SK-N-SH (cell line): ENCODE data around the gene RNF138. TPM values are rescaled to one million over a fixed set of nuclear protein-coding genes. Genes with fewer than 3 reads are reported as not detected.

ENCODE experiments used
- CTCF ChIA-PET: fragments of 300-600, 350-600 bp; formaldehyde crosslinking; extraction: SDS; loops from one replicate; lab custom pipeline; 2021; lab: Yijun Ruan, JAX
- POLR2A ChIA-PET: fragments of 350-600 bp; sonication (Branson Sonifier 250); formaldehyde crosslinking; extraction: SDS; loops from one replicate; lab custom pipeline; 2020; ENCODE audit warnings: antibody characterized with exemption, inconsistent platforms; lab: Yijun Ruan, JAX
- DNase-seq: peaks from one replicate; pipeline ENCODE4 v3.0.0; 2012
- H2AFZ ChIP-seq: fragments of 200-600 bp; sonication (generic); 2 replicates; pipeline ENCODE4 v1.8.1; 2016; ENCODE audit warnings: antibody characterized with exemption, mild to moderate bottlenecking, low read depth
- H3F3A ChIP-seq: fragments of 200-600 bp; sonication (generic); replicated peaks from 2 replicates; pipeline ENCODE3; 2016; ENCODE audit warnings: antibody characterized with exemption, mild to moderate bottlenecking; ENCODE audit not compliant: insufficient read depth
- H3K27ac ChIP-seq, 2 experiments: fragments of 200-500 bp in 1 of 2; fragments of 200-600 bp in 1 of 2; sonication (Bioruptor generic) in 1 of 2; sonication (generic), shearing (Covaris generic) in 1 of 2; 2 replicates each; pipeline versions ENCODE4 v1.5.1 to v1.6.1; 2014 to 2016; ENCODE audit warnings: low read depth in 2 of 2, inconsistent platforms in 1 of 2, low read length in 1 of 2, mild to moderate bottlenecking in 1 of 2, mixed read lengths in 1 of 2
- H3K27me3 ChIP-seq: fragments of 200-600 bp; sonication (generic), shearing (Covaris generic); 2 replicates; pipeline ENCODE4 v1.6.1; 2016; ENCODE audit warnings: mixed run types; ENCODE audit not compliant: insufficient read depth
- H3K36me3 ChIP-seq, 2 experiments: fragments of 200-500 bp in 1 of 2; fragments of 200-600 bp in 1 of 2; sonication (Bioruptor generic) in 1 of 2; sonication (generic) in 1 of 2; replicated peaks in 1 of 2; 2 replicates each; pipeline versions ENCODE3 to v1.5.1; 2014 to 2016; ENCODE audit warnings: low read length in 1 of 2, mild to moderate bottlenecking in 1 of 2; ENCODE audit not compliant: insufficient read depth in 2 of 2, control insufficient read depth in 1 of 2
- H3K4me1 ChIP-seq, 2 experiments: fragments of 200-500 bp in 1 of 2; fragments of 200-600 bp in 1 of 2; sonication (Bioruptor generic) in 1 of 2; sonication (generic), shearing (Covaris generic) in 1 of 2; 2 replicates each; pipeline versions ENCODE4 v1.5.1 to v1.6.1; 2014 to 2016; ENCODE audit warnings: low read depth in 1 of 2, low read length in 1 of 2, mixed run types in 1 of 2; ENCODE audit not compliant: insufficient read depth in 2 of 2, control insufficient read depth in 1 of 2
- H3K4me2 ChIP-seq: fragments of 200-600 bp; sonication (generic), shearing (Covaris generic); 2 replicates; pipeline ENCODE4 v1.6.1; 2017; ENCODE audit warnings: mixed run types
- H3K4me3 ChIP-seq, 2 experiments: fragments of 200-500 bp in 1 of 2; fragments of 200-600 bp in 1 of 2; sonication (Bioruptor generic) in 1 of 2; sonication (generic), shearing (Covaris generic) in 1 of 2; 2 replicates each; pipeline versions ENCODE4 v1.5.1 to v1.8.1; 2014 to 2016; ENCODE audit warnings: low read depth in 2 of 2, inconsistent platforms in 1 of 2, low read length in 1 of 2, mild to moderate bottlenecking in 1 of 2, mixed read lengths in 1 of 2, moderate library complexity in 1 of 2
- H3K79me2 ChIP-seq: fragments of 200-600 bp; sonication (generic); 2 replicates; pipeline ENCODE4 v1.8.1; 2017; ENCODE audit warnings: mild to moderate bottlenecking; ENCODE audit not compliant: insufficient read depth
- H3K9ac ChIP-seq: fragments of 200-600 bp; sonication (generic); 2 replicates; pipeline ENCODE4 v1.6.1; 2017; ENCODE audit warnings: mixed run types
- H3K9me2 ChIP-seq: fragments of 200-600 bp; sonication (generic); 2 replicates; pipeline ENCODE4 v1.6.1; 2017; ENCODE audit warnings: mixed run types
- H3K9me3 ChIP-seq: fragments of 200-600 bp; sonication (generic); 2 replicates; pipeline ENCODE4 v1.6.1; 2017; ENCODE audit warnings: mixed run types, mild to moderate bottlenecking, moderate library complexity
- H4K20me1 ChIP-seq: fragments of 200-600 bp; sonication (generic); 2 replicates; pipeline ENCODE4 v1.6.1; 2017; ENCODE audit warnings: mild to moderate bottlenecking, mixed run types; ENCODE audit not compliant: insufficient read depth
- CHD2 ChIP-seq: fragments of 150-350 bp; IDR thresholded peaks from 2 replicates; pipeline ENCODE4 v1.6.1; 2018; ENCODE audit warnings: low read length; ENCODE audit not compliant: partially characterized antibody
- ELF1 ChIP-seq: IDR thresholded peaks from 2 replicates; pipeline ENCODE4 v1.4.0; 2012
- EZH2phosphoT487 ChIP-seq: fragments of 200-600 bp; sonication (generic); IDR thresholded peaks from 2 replicates; pipeline ENCODE4 v1.6.1; 2017; ENCODE audit warnings: low read depth, mixed run types, mild to moderate bottlenecking, antibody characterized with exemption, moderate library complexity, borderline replicate concordance
- FOXJ3 ChIP-seq: sonication (generic); formaldehyde crosslinking; IDR thresholded peaks from 2 replicates; pipeline ENCODE4 v1.5.1; 2020; ENCODE audit warnings: mild to moderate bottlenecking, missing genetic modification reagents
- FOXM1 ChIP-seq: IDR thresholded peaks from 2 replicates; pipeline ENCODE4 v1.4.0; 2012; ENCODE audit warnings: low read depth, mild to moderate bottlenecking
- GATA2 ChIP-seq: sonication (generic); formaldehyde crosslinking; IDR thresholded peaks from 2 replicates; pipeline ENCODE4 v1.5.0; 2020; ENCODE audit warnings: mild to moderate bottlenecking, missing genetic modification reagents
- JUND ChIP-seq: IDR thresholded peaks from 2 replicates; pipeline ENCODE4 v1.4.0; 2012
- MAX ChIP-seq: IDR thresholded peaks from 2 replicates; pipeline ENCODE4 v1.4.0; 2012; ENCODE audit warnings: low read depth
- MEF2A ChIP-seq: IDR thresholded peaks from 2 replicates; pipeline ENCODE4 v1.4.0; 2012; ENCODE audit warnings: low read depth, borderline replicate concordance
- PBX3 ChIP-seq: IDR thresholded peaks from 2 replicates; pipeline ENCODE4; 2012
- RAD21 ChIP-seq: IDR thresholded peaks from 2 replicates; pipeline ENCODE4 v1.6.1; 2012; ENCODE audit warnings: mild to moderate bottlenecking, low read length
- RCOR1 ChIP-seq: fragments of 150-350 bp; IDR thresholded peaks from 2 replicates; pipeline ENCODE4 v1.6.1; 2017; ENCODE audit warnings: antibody characterized with exemption, low read length
- RFX5 ChIP-seq: IDR thresholded peaks from 2 replicates; pipeline ENCODE4 v1.6.1; 2012; ENCODE audit warnings: mild to moderate bottlenecking, improper control_type of control experiment, low read length
- SIN3A ChIP-seq: IDR thresholded peaks from 2 replicates; pipeline ENCODE4 v1.6.1; 2012; ENCODE audit warnings: low read depth, mild to moderate bottlenecking, low read length, moderate library complexity, borderline replicate concordance
- TEAD4 ChIP-seq: IDR thresholded peaks from 2 replicates; pipeline ENCODE4 v1.4.0; 2012; ENCODE audit warnings: mild to moderate bottlenecking, borderline replicate concordance; ENCODE audit not compliant: insufficient read depth
- YY1 ChIP-seq: IDR thresholded peaks from 2 replicates; pipeline ENCODE4 v1.4.0; 2012; ENCODE audit warnings: low read depth, mild to moderate bottlenecking
- WGBS: methylation state at CpG from one replicate; pipeline ENCODE4 v1.1.6; 2017; ENCODE audit warnings: low lambda C conversion rate; 5-methylcytosine and 5-hydroxymethylcytosine counted together
- polyA plus RNA-seq, 3 experiments: library from polyadenylated mRNA; depleted of rRNA; stranded (reverse); fragments of >200 nt; gene quantifications; 2 replicates each; pipeline ENCODE4 v1.2.3, GENCODE V29; 2012
- TF ChIP-seq, protein P1 (sequence below): IDR thresholded peaks from 2 replicates; pipeline ENCODE4 v1.4.0; 2012; ENCODE audit warnings: low read depth, borderline replicate concordance
- TF ChIP-seq, protein P2 (sequence below): fragments of 150-350 bp; IDR thresholded peaks from 2 replicates; pipeline ENCODE4 v1.6.1; 2017; ENCODE audit warnings: antibody characterized with exemption, low read length, low read depth, borderline replicate concordance

RNF138 gene
- polyA plus RNA-seq, 1 of the 3 experiments (the other 2 are of a cell fraction): 22.3 TPM

- Histone ChIP-seq H3K27ac (no peak overlapping the region), H3K9ac (no peak overlapping the region), H3K27me3 (no peaks in the 10 kb centered on the region), H3K4me3 (no peak overlapping the region), H4K20me1 (no peaks in the 10 kb centered on the region), H3K4me2 (no peak overlapping the region), H3F3A (no peaks in the 10 kb centered on the region), H3K79me2 (no peaks in the 10 kb centered on the region), H3K4me1 (no peaks in the 10 kb centered on the region), H3K9me2 (no peaks in the 10 kb centered on the region), H2AFZ (no peak overlapping the region), H3K36me3 (no peaks in the 10 kb centered on the region), H3K9me3 (no peaks in the 10 kb centered on the region)
- POLR2A ChIA-PET: no interaction called here
- CTCF ChIA-PET: interaction anchor here (0.9 to 1.9 kb wide), 2 partner anchors 13 to 22 kb away, joined by 3 to 5 read pairs; no protein-coding TSS in a partner anchor
- TF ChIP-seq ELF1 (no peak), GATA2 (CRISPR knock-in tag) (no peak), YY1 (no peak), FOXM1 (no peak), RAD21 (no peak), PBX3 (no peak), MEF2A (no peak), FOXJ3 (no peak), RFX5 (no peak), JUND (no peak), MAX (no peak), TEAD4 (no peak), RCOR1 (no peak), EZH2phosphoT487 (no peak), SIN3A (no peak)
- TF ChIP-seq, protein P1, sequence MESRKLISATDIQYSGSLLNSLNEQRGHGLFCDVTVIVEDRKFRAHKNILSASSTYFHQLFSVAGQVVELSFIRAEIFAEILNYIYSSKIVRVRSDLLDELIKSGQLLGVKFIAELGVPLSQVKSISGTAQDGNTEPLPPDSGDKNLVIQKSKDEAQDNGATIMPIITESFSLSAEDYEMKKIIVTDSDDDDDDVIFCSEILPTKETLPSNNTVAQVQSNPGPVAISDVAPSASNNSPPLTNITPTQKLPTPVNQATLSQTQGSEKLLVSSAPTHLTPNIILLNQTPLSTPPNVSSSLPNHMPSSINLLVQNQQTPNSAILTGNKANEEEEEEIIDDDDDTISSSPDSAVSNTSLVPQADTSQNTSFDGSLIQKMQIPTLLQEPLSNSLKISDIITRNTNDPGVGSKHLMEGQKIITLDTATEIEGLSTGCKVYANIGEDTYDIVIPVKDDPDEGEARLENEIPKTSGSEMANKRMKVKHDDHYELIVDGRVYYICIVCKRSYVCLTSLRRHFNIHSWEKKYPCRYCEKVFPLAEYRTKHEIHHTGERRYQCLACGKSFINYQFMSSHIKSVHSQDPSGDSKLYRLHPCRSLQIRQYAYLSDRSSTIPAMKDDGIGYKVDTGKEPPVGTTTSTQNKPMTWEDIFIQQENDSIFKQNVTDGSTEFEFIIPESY: no peak
- no peak for DNase-seq
These were observed 49.3 kb upstream of the RNF138 start for GRCh38 chr18:32042337-32042736.

GRCh38 chr18:32048507-32049091, 43.1 kb upstream of the RNF138 start:
- no peaks in the 10 kb centered on the region for H3K79me2 ChIP-seq
- H3K9me2 ChIP-seq: no peaks in the 10 kb centered on the region
- H3K9ac ChIP-seq: no peak overlapping the region
- H3K27ac ChIP-seq: no peak overlapping the region
- 85% methylated on average over 2 of the region's 4 CpGs for WGBS
- TF ChIP-seq JUND (no peak), YY1 (no peak), RAD21 (no peak), CHD2 (no peak)
- TF ChIP-seq, protein P2, sequence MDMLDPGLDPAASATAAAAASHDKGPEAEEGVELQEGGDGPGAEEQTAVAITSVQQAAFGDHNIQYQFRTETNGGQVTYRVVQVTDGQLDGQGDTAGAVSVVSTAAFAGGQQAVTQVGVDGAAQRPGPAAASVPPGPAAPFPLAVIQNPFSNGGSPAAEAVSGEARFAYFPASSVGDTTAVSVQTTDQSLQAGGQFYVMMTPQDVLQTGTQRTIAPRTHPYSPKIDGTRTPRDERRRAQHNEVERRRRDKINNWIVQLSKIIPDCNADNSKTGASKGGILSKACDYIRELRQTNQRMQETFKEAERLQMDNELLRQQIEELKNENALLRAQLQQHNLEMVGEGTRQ: no peak
- no peak overlapping the region for H3K4me3 ChIP-seq
- no peaks in the 10 kb centered on the region for H3K9me3 ChIP-seq
- no peaks in the 10 kb centered on the region for H3F3A ChIP-seq
- no peaks in the 10 kb centered on the region for H4K20me1 ChIP-seq
- CTCF ChIA-PET: interaction anchor here (1.2 kb wide), 1 partner anchor 12 kb away, joined by 3 read pairs; no protein-coding TSS in a partner anchor
- POLR2A ChIA-PET: no interaction called here
- no peak for DNase-seq
- no peak overlapping the region for H3K4me2 ChIP-seq
- H3K27me3 ChIP-seq: no peaks in the 10 kb centered on the region
- no peaks in the 10 kb centered on the region for H3K36me3 ChIP-seq
- no peak overlapping the region for H2AFZ ChIP-seq
- H3K4me1 ChIP-seq: no peaks in the 10 kb centered on the region
